T-cell (primary cell): ENCODE results near the gene ITPRIPL2. TPM values are rescaled to one million over a fixed set of nuclear protein-coding genes. Genes with fewer than 3 reads are reported as not detected.

Source experiments
- ATAC-seq, 4 experiments: fragments of 200-7000 bp in 3 of 4; fragments of 150-1000 bp in 1 of 4; cut with Tn5 transposase; replicated peaks in 1 of 4; 1 replicate in 3 of 4; 2 replicates in 1 of 4; pipeline ENCODE4 v1.10.0; 2021; ENCODE audit warnings: moderate library complexity in 3 of 4, mild to moderate bottlenecking in 2 of 4, moderate number of reproducible peaks in 1 of 4
- CTCF ChIA-PET, 2 donors: fragments of 300-600 bp; sonication (Branson Sonifier 250); formaldehyde crosslinking; loops; one replicate each; lab custom pipeline; 2022; ENCODE audit warnings: antibody characterized with exemption in 2 of 2; lab: Charles Lee
- POLR2A ChIA-PET, 2 donors: fragments of 300-600 bp; sonication (Branson Sonifier 250); formaldehyde crosslinking; loops; one replicate each; lab custom pipeline; 2022; ENCODE audit warnings: antibody characterized with exemption in 2 of 2; lab: Charles Lee
- DNase-seq, 35 experiments: peaks; one replicate each; pipeline versions ENCODE4 v3.0.0 to v3.0.0-alpha.2; 2013 to 2023
- H3K27ac ChIP-seq: one replicate; pipeline ENCODE4 v1.5.1; 2013; ENCODE audit warnings: low read length
- H3K27me3 ChIP-seq, 2 experiments: replicated peaks in 1 of 2; 1 replicate in 1 of 2; 2 replicates in 1 of 2; pipeline versions ENCODE4 v1.6.1 to v1.7.0; 2013; ENCODE audit warnings: low read length in 1 of 2, mixed read lengths in 1 of 2; ENCODE audit not compliant: control insufficient read depth in 2 of 2, insufficient read depth in 2 of 2; ENCODE audit errors: extremely low read depth in 1 of 2
- H3K36me3 ChIP-seq, 2 donors: 1 replicate in 1 of 2; 2 replicates in 1 of 2; pipeline versions ENCODE4 v1.6.1 to v1.7.0; 2013; ENCODE audit warnings: low read length in 1 of 2; ENCODE audit not compliant: control insufficient read depth in 2 of 2, insufficient read depth in 1 of 2; ENCODE audit errors: extremely low read depth in 1 of 2
- H3K4me1 ChIP-seq, 2 experiments: 1 replicate in 1 of 2; 2 replicates in 1 of 2; pipeline versions ENCODE4 v1.6.1 to v1.7.0; 2013; ENCODE audit warnings: low read length in 2 of 2, mixed read lengths in 1 of 2; ENCODE audit not compliant: insufficient read depth in 2 of 2, control insufficient read depth in 1 of 2; ENCODE audit errors: extremely low read depth in 1 of 2
- H3K4me3 ChIP-seq, 2 donors: 1 replicate in 1 of 2; 2 replicates in 1 of 2; pipeline versions ENCODE4 v1.5.1 to v1.7.0; 2013; ENCODE audit warnings: mild to moderate bottlenecking in 2 of 2, low read length in 1 of 2, moderate library complexity in 1 of 2; ENCODE audit not compliant: control insufficient read depth in 1 of 2; ENCODE audit errors: extremely low read depth in 1 of 2
- H3K9me3 ChIP-seq: 2 replicates; pipeline ENCODE4 v1.7.0; 2013
- H3K27ac Mint-ChIP-seq, 2 donors: one replicate each; pipeline ENCODE4 v1.8.0; 2020 to 2021; ENCODE audit warnings: mild to moderate bottlenecking in 2 of 2, mixed read lengths in 2 of 2
- H3K27me3 Mint-ChIP-seq, 2 donors: one replicate each; pipeline ENCODE4 v1.8.0; 2021 to 2022; ENCODE audit warnings: mixed read lengths in 2 of 2
- H3K36me3 Mint-ChIP-seq: one replicate; pipeline ENCODE4 v1.8.0; 2021; ENCODE audit warnings: mixed read lengths
- H3K4me1 Mint-ChIP-seq, 3 donors: one replicate each; pipeline ENCODE4 v1.8.0; 2020 to 2022; ENCODE audit warnings: mixed read lengths in 3 of 3, mild to moderate bottlenecking in 1 of 3
- H3K4me3 Mint-ChIP-seq, 3 donors: one replicate each; pipeline ENCODE4 v1.8.0; 2020 to 2022; ENCODE audit warnings: mild to moderate bottlenecking in 3 of 3, mixed read lengths in 3 of 3, moderate library complexity in 3 of 3
- H3K9me3 Mint-ChIP-seq, 3 donors: one replicate each; pipeline ENCODE4 v1.8.0; 2020 to 2022; ENCODE audit warnings: mixed read lengths in 3 of 3
- WGBS: methylation state at CpG from one replicate; pipeline ENCODE4 v1.1.5; 2013; ENCODE audit warnings: missing lambda C conversion rate; ENCODE audit not compliant: insufficient coverage; 5-methylcytosine and 5-hydroxymethylcytosine counted together
- total RNA-seq, 35 experiments: library from RNA in 6 of 35; stranded (reverse) in 6 of 35; fragments of 120-200 nt in 1 of 35; gene quantifications; one replicate each; pipeline versions ENCODE4 v1.2.1 to v1.2.4 and lab custom pipeline; 2013 to 2026

The ITPRIPL2 gene
- total RNA-seq, 5 donors from 2014 or later (not counting 1 experiment from before 2014, with no cell fraction given): 0.53 to 2.7 (median 1.7) TPM

GRCh38 chr16:19166500-19166899 is 52.7 kb downstream of the ITPRIPL2 start:
- no peak overlapping the region for H3K27ac Mint-ChIP-seq
- H3K9me3 ChIP-seq: no peaks in the 10 kb centered on the region
- CTCF ChIA-PET: no interaction called here
- H3K4me3 ChIP-seq: no peak overlapping the region
- no peaks in the 10 kb centered on the region for H3K36me3 Mint-ChIP-seq
- H3K27ac ChIP-seq: no peak overlapping the region
- H3K9me3 Mint-ChIP-seq: peaks cover 5 to 6% (median 6%) of the 10 kb centered on the region in 3 donors
- H3K4me1 Mint-ChIP-seq: peaks cover 0 to 3% (median 3%) of the 10 kb centered on the region in 3 donors
- POLR2A ChIA-PET: no interaction called here
- DNase-seq (no peak), ATAC-seq (no peak)
- peaks cover 9 to 24% of the 10 kb centered on the region in 2 experiments for H3K27me3 ChIP-seq
- H3K36me3 ChIP-seq: no peaks in the 10 kb centered on the region
- WGBS: no CpG with 5 or more reads among the region's 2 CpGs
- H3K4me3 Mint-ChIP-seq: no peak overlapping the region
- peaks cover 0 to 2% of the 10 kb centered on the region in 2 experiments for H3K4me1 ChIP-seq
- H3K27me3 Mint-ChIP-seq: peaks cover 5 to 25% of the 10 kb centered on the region in 2 donors

- Histone ChIP-seq H3K4me1 (peaks cover 0 to 2% of the 10 kb centered on the region in 2 experiments), H3K27me3 (peaks cover 11 to 24% of the 10 kb centered on the region in 2 experiments), H3K36me3 (no peaks in the 10 kb centered on the region), H3K4me3 (no peak within 1 kb of the TSS), H3K27ac (no peak within 1 kb of the TSS), H3K9me3 (no peaks in the 10 kb centered on the region)
- H3K27ac Mint-ChIP-seq: no peak within 1 kb of the TSS
- H3K27me3 Mint-ChIP-seq: peaks cover 8 to 27% of the 10 kb centered on the region in 2 donors
- ATAC-seq (peak in 1 of 4 experiments; percentile 33), DNase-seq (peak in 4 of 35 experiments; percentile 1 to 26 (median 12))
- no peak within 1 kb of the TSS for H3K4me3 Mint-ChIP-seq
- H3K9me3 Mint-ChIP-seq: peaks cover 5 to 6% (median 6%) of the 10 kb centered on the region in 3 donors
- under 1% methylated on average over 43 of the region's 63 CpGs for WGBS
- H3K36me3 Mint-ChIP-seq: no peaks in the 10 kb centered on the region
- POLR2A ChIA-PET: no interaction called here
- H3K4me1 Mint-ChIP-seq: peaks cover 0 to 3% (median 3%) of the 10 kb centered on the region in 3 donors
- CTCF ChIA-PET: interaction anchor here in 1 of 2 donors (0.6 kb wide), 1 partner anchor 150 kb away, joined by 3 read pairs; no protein-coding TSS in a partner anchor
Measured at GRCh38 chr16:19167710-19168370, 54.1 kb downstream of the ITPRIPL2 start, which contains the start of gene SYT17. SYT17 (plus strand) TSS chr16:19168240; CDS start chr16:19168647, 407 bp downstream.

GRCh38 chr16:19168371-19169081 is 54.8 kb downstream of the ITPRIPL2 start:
- peaks cover 11 to 29% of the 10 kb centered on the region in 2 donors for H3K27me3 Mint-ChIP-seq
- H3K9me3 Mint-ChIP-seq: peaks cover 0 to under 1% (median under 1%) of the 10 kb centered on the region in 3 donors
- POLR2A ChIA-PET: no interaction called here
- H3K4me1 Mint-ChIP-seq: peaks cover 0 to 3% (median 3%) of the 10 kb centered on the region in 3 donors
- H3K4me1 ChIP-seq: peaks cover 0 to 2% of the 10 kb centered on the region in 2 experiments
- no peaks in the 10 kb centered on the region for H3K36me3 Mint-ChIP-seq
- H3K36me3 ChIP-seq: no peaks in the 10 kb centered on the region
- CTCF ChIA-PET: interaction anchor here in 1 of 2 donors (0.6 kb wide), 1 partner anchor 150 kb away, joined by 3 read pairs; no protein-coding TSS in a partner anchor
- H3K4me3 Mint-ChIP-seq: no peak overlapping the region
- no peaks in the 10 kb centered on the region for H3K9me3 ChIP-seq
- no peak overlapping the region for H3K27ac Mint-ChIP-seq
- ATAC-seq (no peak), DNase-seq (no peak)
- H3K4me3 ChIP-seq: no peak overlapping the region
- WGBS: 4% methylated on average over 50 of the region's 68 CpGs
- H3K27ac ChIP-seq: no peak overlapping the region
- H3K27me3 ChIP-seq: peaks cover 11 to 24% of the 10 kb centered on the region in 2 experiments

- Histone ChIP-seq H3K27me3 (peaks cover 11 to 28% of the 10 kb centered on the region in 2 experiments), H3K27ac (no peak overlapping the region), H3K9me3 (no peaks in the 10 kb centered on the region), H3K36me3 (no peaks in the 10 kb centered on the region), H3K4me1 (peaks cover 0 to 2% of the 10 kb centered on the region in 2 experiments), H3K4me3 (no peak overlapping the region)
- Mint-ChIP-seq H3K4me3 (no peak overlapping the region), H3K27me3 (peaks cover 17 to 34% of the 10 kb centered on the region in 2 donors), H3K36me3 (no peaks in the 10 kb centered on the region), H3K4me1 (peaks cover 0 to 3% (median 3%) of the 10 kb centered on the region in 3 donors), H3K9me3 (no peaks in the 10 kb centered on the region), H3K27ac (no peak overlapping the region)
- CTCF ChIA-PET: no interaction called here
- WGBS: 16% methylated on average over 16 of the region's 19 CpGs
- POLR2A ChIA-PET: no interaction called here
- DNase-seq (no peak), ATAC-seq (no peak)
Measured at GRCh38 chr16:19169082-19169639, 55.4 kb downstream of the ITPRIPL2 start.

GRCh38 chr16:19170043-19170655 is 56.4 kb downstream of the ITPRIPL2 start:
- Histone ChIP-seq H3K36me3 (no peaks in the 10 kb centered on the region), H3K27me3 (peaks cover 9 to 31% of the 10 kb centered on the region in 2 experiments), H3K4me1 (peaks cover 0 to 2% of the 10 kb centered on the region in 2 experiments), H3K4me3 (no peak overlapping the region), H3K9me3 (no peaks in the 10 kb centered on the region), H3K27ac (no peak overlapping the region)
- no peak overlapping the region for H3K4me3 Mint-ChIP-seq
- peaks cover 19 to 36% of the 10 kb centered on the region in 2 donors for H3K27me3 Mint-ChIP-seq
- POLR2A ChIA-PET: interaction anchor here in 1 of 2 donors (0.6 kb wide), 1 partner anchor 247 kb away, joined by 5 read pairs; no protein-coding TSS in a partner anchor
- H3K27ac Mint-ChIP-seq: no peak overlapping the region
- H3K36me3 Mint-ChIP-seq: no peaks in the 10 kb centered on the region
- ATAC-seq (no peak), DNase-seq (no peak)
- 100% methylated on average over 1 of the region's 7 CpGs for WGBS
- CTCF ChIA-PET: no interaction called here
- H3K9me3 Mint-ChIP-seq: no peaks in the 10 kb centered on the region
- peaks cover 0 to 3% (median 3%) of the 10 kb centered on the region in 3 donors for H3K4me1 Mint-ChIP-seq
